Prostate gland (tissue), 2 donors: ENCODE results near the gene MGAT5. TPM values are rescaled to one million over a fixed set of nuclear protein-coding genes. Genes with fewer than 3 reads are reported as not detected.

Source experiments
- DNase-seq: peaks from one replicate; pipeline ENCODE4 v3.0.0-alpha.2; 2019; ENCODE audit warnings: low spot score
- H3K27ac ChIP-seq, 2 donors: fragments of 200-600 bp; sonication (generic); 2 replicates each; pipeline ENCODE4 v1.5.1; 2017 to 2019
- H3K27me3 ChIP-seq: fragments of 200-600 bp; sonication (generic); replicated peaks from 2 replicates; pipeline ENCODE4 v1.5.1; 2019; ENCODE audit not compliant: insufficient read depth
- H3K36me3 ChIP-seq, 2 donors: fragments of 200-600 bp; sonication (generic); 1 replicate in 1 of 2; 2 replicates in 1 of 2; pipeline versions ENCODE4 v1.5.1 to v1.8.1; 2017 to 2019
- H3K4me1 ChIP-seq: fragments of 200-600 bp; sonication (generic); replicated peaks from 2 replicates; pipeline ENCODE4 v1.5.1; 2019
- H3K4me3 ChIP-seq, 2 donors: fragments of 200-600 bp; sonication (generic); 2 replicates each; pipeline ENCODE4 v1.5.1; 2017 to 2019
- H3K9me3 ChIP-seq: fragments of 200-600 bp; sonication (generic); 2 replicates; pipeline ENCODE4 v1.5.1; 2017
- POLR2A ChIP-seq: fragments of 450-650 bp; IDR thresholded peaks from one replicate; pipeline ENCODE4 v1.6.1; 2016; ENCODE audit warnings: antibody characterized with exemption, mild to moderate bottlenecking
- POLR2AphosphoS5 ChIP-seq: sonication (generic); formaldehyde crosslinking; IDR thresholded peaks from one replicate; pipeline ENCODE4 v1.6.1; 2017; ENCODE audit warnings: antibody characterized with exemption
- WGBS: methylation state at CpG from one replicate; pipeline ENCODE4 v1.1.5; 2018; 5-methylcytosine and 5-hydroxymethylcytosine counted together
- intact Hi-C: fragments of 100-400 bp; cut with DNase I; formaldehyde crosslinking; loops from one replicate; pipeline ENCODE4 v1.14.2; 2022
- total RNA-seq, 2 donors: library from RNA; depleted of rRNA; stranded (reverse); fragments of >200 nt; gene quantifications; one replicate each; pipeline ENCODE4 v1.1.0, GENCODE V29; 2016
- TF ChIP-seq, protein P1 (sequence below), 4 experiments: fragments of 200-600 bp in 2 of 4; fragments of 450-650 bp in 2 of 4; sonication (generic) in 2 of 4; IDR thresholded peaks; 1 replicate in 3 of 4; 2 replicates in 1 of 4; pipeline ENCODE4 v1.5.1; 2016 to 2019; ENCODE audit warnings: antibody characterized with exemption in 4 of 4, mild to moderate bottlenecking in 2 of 4, moderate library complexity in 2 of 4

MGAT5 gene
- total RNA-seq, 2 donors from 2014 or later, result 20.1 to 83.2 TPM

DNA sequence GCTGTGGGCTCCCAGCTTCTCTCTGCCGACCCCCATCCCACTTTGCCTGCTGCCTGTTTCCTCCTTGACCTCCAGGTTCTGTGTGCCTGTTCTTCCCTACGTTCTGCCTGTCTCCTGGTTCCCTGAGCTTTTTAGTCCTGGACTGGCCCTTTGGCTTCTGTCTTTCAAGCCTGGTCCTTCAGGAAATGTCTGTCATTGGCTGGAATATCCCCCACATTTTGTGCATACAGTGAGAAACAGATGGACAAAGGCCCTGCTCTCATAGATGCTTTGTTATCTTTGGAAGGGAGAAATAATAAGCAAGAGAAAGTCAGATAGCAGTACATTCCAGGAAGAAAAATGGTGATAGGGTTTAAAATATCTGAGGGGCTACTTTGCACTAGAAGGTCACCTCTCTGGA lies 5.7 kb downstream of the MGAT5 start:
- no peaks in the 10 kb centered on the region for H3K36me3 ChIP-seq
- TF ChIP-seq POLR2A (no peak), POLR2AphosphoS5 (no peak)
- TF ChIP-seq, protein P1, sequence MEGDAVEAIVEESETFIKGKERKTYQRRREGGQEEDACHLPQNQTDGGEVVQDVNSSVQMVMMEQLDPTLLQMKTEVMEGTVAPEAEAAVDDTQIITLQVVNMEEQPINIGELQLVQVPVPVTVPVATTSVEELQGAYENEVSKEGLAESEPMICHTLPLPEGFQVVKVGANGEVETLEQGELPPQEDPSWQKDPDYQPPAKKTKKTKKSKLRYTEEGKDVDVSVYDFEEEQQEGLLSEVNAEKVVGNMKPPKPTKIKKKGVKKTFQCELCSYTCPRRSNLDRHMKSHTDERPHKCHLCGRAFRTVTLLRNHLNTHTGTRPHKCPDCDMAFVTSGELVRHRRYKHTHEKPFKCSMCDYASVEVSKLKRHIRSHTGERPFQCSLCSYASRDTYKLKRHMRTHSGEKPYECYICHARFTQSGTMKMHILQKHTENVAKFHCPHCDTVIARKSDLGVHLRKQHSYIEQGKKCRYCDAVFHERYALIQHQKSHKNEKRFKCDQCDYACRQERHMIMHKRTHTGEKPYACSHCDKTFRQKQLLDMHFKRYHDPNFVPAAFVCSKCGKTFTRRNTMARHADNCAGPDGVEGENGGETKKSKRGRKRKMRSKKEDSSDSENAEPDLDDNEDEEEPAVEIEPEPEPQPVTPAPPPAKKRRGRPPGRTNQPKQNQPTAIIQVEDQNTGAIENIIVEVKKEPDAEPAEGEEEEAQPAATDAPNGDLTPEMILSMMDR (IDR thresholded peaks at IDR 0.05), result no peak
- H3K4me1 ChIP-seq, result peaks cover 4% of the 10 kb centered on the region
- intact Hi-C loops, result no loop called here
- 61% methylated on average over 2 of the region's 2 CpGs for WGBS
- H3K27ac ChIP-seq, result peak overlapping the region in 1 of 2 donors; percentile 32
- no peak overlapping the region for H3K4me3 ChIP-seq
- no peak for DNase-seq
- no peaks in the 10 kb centered on the region for H3K9me3 ChIP-seq
- no peaks in the 10 kb centered on the region for H3K27me3 ChIP-seq

GRCh38 chr2:134259994-134260393 lies 6.1 kb downstream of the MGAT5 start:
- Histone ChIP-seq H3K27me3 (no peaks in the 10 kb centered on the region), H3K9me3 (no peaks in the 10 kb centered on the region), H3K4me1 (peaks cover 4% of the 10 kb centered on the region), H3K4me3 (no peak overlapping the region), H3K36me3 (no peaks in the 10 kb centered on the region), H3K27ac (peak overlapping the region in 1 of 2 donors; percentile 32)
- WGBS, result 93% methylated on average over 8 of the region's 8 CpGs
- intact Hi-C loops, result no loop called here
- TF ChIP-seq POLR2AphosphoS5 (no peak), POLR2A (no peak)
- TF ChIP-seq, protein P1 (IDR thresholded peaks at IDR 0.05), result no peak
- DNase-seq, result no peak

DNA sequence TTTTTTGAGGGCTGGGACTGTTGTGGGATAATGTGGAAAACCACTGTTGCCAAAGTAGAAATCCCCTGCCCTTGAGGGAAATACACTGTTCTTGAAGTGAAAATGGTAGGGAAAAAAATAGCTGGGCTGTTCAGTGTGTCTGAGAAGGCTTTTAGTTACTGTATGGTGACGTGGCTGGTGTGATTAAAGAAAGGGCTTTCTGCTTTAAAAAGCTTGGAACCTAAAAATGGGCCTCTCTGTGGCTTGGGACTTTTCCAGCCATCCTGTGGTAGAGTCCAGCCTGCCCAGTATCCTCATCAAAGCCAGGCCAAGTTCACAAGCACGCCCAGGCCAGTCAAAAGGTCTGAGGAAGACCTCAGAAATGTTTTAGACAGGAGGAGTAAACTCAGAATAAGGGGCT lies 6.8 kb downstream of the MGAT5 start:
- H3K4me1 ChIP-seq, result peaks cover 4% of the 10 kb centered on the region
- WGBS, result 48% methylated on average over 2 of the region's 2 CpGs
- no peaks in the 10 kb centered on the region for H3K36me3 ChIP-seq
- H3K27me3 ChIP-seq, result no peaks in the 10 kb centered on the region
- intact Hi-C loops, result no loop called here
- no peak overlapping the region for H3K4me3 ChIP-seq
- DNase-seq, result no peak
- peak overlapping the region in 1 of 2 donors; percentile 0 for H3K27ac ChIP-seq
- no peaks in the 10 kb centered on the region for H3K9me3 ChIP-seq
- TF ChIP-seq, protein P1 (IDR thresholded peaks at IDR 0.05), result no peak

- 81% methylated on average over 6 of the region's 6 CpGs for WGBS
- TF ChIP-seq, protein P1 (IDR thresholded peaks at IDR 0.05), result no peak
- TF ChIP-seq POLR2AphosphoS5, result no peak
- TF ChIP-seq POLR2A, result no peak
- no peaks in the 10 kb centered on the region for H3K36me3 ChIP-seq
- H3K4me1 ChIP-seq, result peaks cover 4% of the 10 kb centered on the region
- intact Hi-C loops, result no loop called here
- no peaks in the 10 kb centered on the region for H3K27me3 ChIP-seq
- no peak overlapping the region for H3K4me3 ChIP-seq
- no peak for DNase-seq
- peak overlapping the region in 1 of 2 donors; percentile 0 for H3K27ac ChIP-seq
- no peaks in the 10 kb centered on the region for H3K9me3 ChIP-seq
Observed at GRCh38 chr2:134261398-134262131, 7.7 kb downstream of the MGAT5 start.

DNA sequence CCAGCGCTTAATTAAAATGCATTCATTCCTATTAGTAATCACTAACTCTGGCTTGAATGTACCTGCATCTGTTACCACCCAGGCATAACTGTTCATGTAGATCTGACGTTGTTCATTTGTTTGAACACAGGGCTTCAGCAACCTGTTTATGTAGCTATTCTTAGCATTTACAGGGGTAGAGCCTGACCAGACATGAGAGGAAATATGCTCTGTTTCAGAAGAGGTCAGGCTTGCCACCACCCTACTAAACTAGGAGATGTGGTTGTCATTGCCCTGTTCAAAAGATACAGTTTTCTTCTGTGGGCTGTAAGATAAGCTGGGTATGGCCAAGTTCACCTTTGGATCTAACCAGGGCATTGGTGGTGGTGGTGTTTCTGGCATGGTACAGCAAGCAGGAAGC lies 8.8 kb downstream of the MGAT5 start:
- Histone ChIP-seq H3K9me3 (no peaks in the 10 kb centered on the region), H3K36me3 (no peaks in the 10 kb centered on the region), H3K27me3 (no peaks in the 10 kb centered on the region), H3K4me1 (peaks cover 4% of the 10 kb centered on the region), H3K4me3 (no peak overlapping the region), H3K27ac (no peak overlapping the region)
- DNase-seq, result no peak
- TF ChIP-seq, protein P1 (IDR thresholded peaks at IDR 0.05), result no peak
- TF ChIP-seq POLR2AphosphoS5, result peak; percentile 5
- intact Hi-C loops, result no loop called here
- 49% methylated on average over 2 of the region's 2 CpGs for WGBS
